H54 (cell line): Measurements from ENCODE around the gene GRAMD1C.
A peak's percentile ranks its signal among the peaks of the same experiment; 100 is the strongest.

Experiments
- DNase-seq: peaks from one replicate; pipeline ENCODE4 v3.0.0; 2011; ENCODE audit warnings: low spot score, mixed read lengths; ENCODE audit not compliant: insufficient read length
- FAIRE-seq: peaks from 3 replicates; lab custom pipeline; 2011; peaks lifted over from hg19 to GRCh38; lab: Jason Lieb, UNC
- POLR2A ChIP-seq: IDR thresholded peaks from 2 replicates; pipeline ENCODE4 v1.6.1; 2011; ENCODE audit warnings: low read depth, mild to moderate bottlenecking, low read length

The GRAMD1C gene

GRCh38 chr3:113890256-113890900, 51.8 kb downstream of the GRAMD1C start:
- FAIRE-seq (no peak), DNase-seq (no peak)
- no peak for TF ChIP-seq POLR2A

- TF ChIP-seq POLR2A, result no peak
- FAIRE-seq (no peak), DNase-seq (no peak)
These were observed 56.3 kb downstream of the GRAMD1C start for GRCh38 chr3:113894927-113895326.

- FAIRE-seq (no peak), DNase-seq (no peak)
- no peak for TF ChIP-seq POLR2A
These were observed 57.4 kb downstream of the GRAMD1C start for GRCh38 chr3:113895964-113896363.

GRCh38 chr3:113896930-113897329, 58.3 kb downstream of the GRAMD1C start:
- no peak for DNase-seq
- FAIRE-seq, result no peak
- no peak for TF ChIP-seq POLR2A

- DNase-seq, result no peak
- FAIRE-seq, result no peak
- TF ChIP-seq POLR2A, result no peak
These were observed 58.8 kb downstream of the GRAMD1C start for GRCh38 chr3:113897373-113897777.

- FAIRE-seq, result no peak
- DNase-seq, result no peak
- TF ChIP-seq POLR2A, result no peak
These were observed 60.3 kb downstream of the GRAMD1C start for GRCh38 chr3:113898892-113899291.

- no peak for TF ChIP-seq POLR2A
- DNase-seq (no peak), FAIRE-seq (no peak)
These were observed 68.1 kb downstream of the GRAMD1C start for GRCh38 chr3:113906568-113907140.

- FAIRE-seq, result no peak
- DNase-seq, result no peak
- no peak for TF ChIP-seq POLR2A
These were observed 69.5 kb downstream of the GRAMD1C start for GRCh38 chr3:113908133-113908532.

- DNase-seq (no peak), FAIRE-seq (no peak)
- TF ChIP-seq POLR2A, result no peak
These were observed 72.4 kb downstream of the GRAMD1C start for GRCh38 chr3:113910966-113911365.

- FAIRE-seq (peak; percentile 95), DNase-seq (peak; percentile 30)
- no peak for TF ChIP-seq POLR2A
These were observed 74.1 kb downstream of the GRAMD1C start for GRCh38 chr3:113912552-113913236.

GRCh38 chr3:113914646-113915045, 76.1 kb downstream of the GRAMD1C start:
- FAIRE-seq (no peak), DNase-seq (no peak)
- TF ChIP-seq POLR2A, result no peak

GRCh38 chr3:113927556-113927955, 89.0 kb downstream of the GRAMD1C start:
- DNase-seq (no peak), FAIRE-seq (no peak)
- TF ChIP-seq POLR2A, result no peak

- no peak for FAIRE-seq
- TF ChIP-seq POLR2A, result no peak
- no peak for DNase-seq
These were observed 108.2 kb downstream of the GRAMD1C start for GRCh38 chr3:113946831-113947230.

GRCh38 chr3:113947372-113948014, 108.9 kb downstream of the GRAMD1C start, which contains the start of gene ZDHHC23:
Gene ZDHHC23, plus strand, starts transcription at chr3:113948013. Its CDS starts 790 bp downstream, at chr3:113948803.
- DNase-seq (peak; percentile 80), FAIRE-seq (peak; percentile 20)
- no peak for TF ChIP-seq POLR2A
